Mesendoderm (in vitro differentiated cells): ENCODE results near the gene BCAS2.
"Not testable (repeated sequence)": the region's sequence is repeated elsewhere in the genome, so short reads cannot be mapped to it uniquely, and the experiment has no call there.

Experiments used
- DNase-seq: peaks from one replicate; pipeline ENCODE4 v3.0.0; 2013
- H2AK5ac ChIP-seq: 2 replicates; pipeline ENCODE4 v1.6.1; 2013; ENCODE audit warnings: low read length, inconsistent platforms
- H2BK120ac ChIP-seq: 2 replicates; pipeline ENCODE4 v1.6.1; 2013; ENCODE audit warnings: low read depth, mild to moderate bottlenecking, low read length, moderate library complexity, mixed read lengths
- H2BK15ac ChIP-seq: replicated peaks from 2 replicates; pipeline ENCODE4 v1.6.1; 2013; ENCODE audit warnings: low read depth, mild to moderate bottlenecking, moderate library complexity
- H2BK5ac ChIP-seq: 2 replicates; pipeline ENCODE4 v1.6.1; 2013; ENCODE audit warnings: low read length, inconsistent platforms
- H3K18ac ChIP-seq: 2 replicates; pipeline ENCODE4 v1.6.1; 2013; ENCODE audit warnings: mild to moderate bottlenecking, low read length, mixed read lengths
- H3K23ac ChIP-seq: one replicate; pipeline ENCODE4 v1.6.1; 2013; ENCODE audit warnings: low read length
- H3K27ac ChIP-seq: 2 replicates; pipeline ENCODE4 v1.5.1; 2013; ENCODE audit warnings: low read depth, mild to moderate bottlenecking, inconsistent platforms, low read length, moderate library complexity
- H3K27me3 ChIP-seq: 2 replicates; pipeline ENCODE4 v1.6.1; 2013; ENCODE audit warnings: low read length, control low read depth, mild to moderate bottlenecking, inconsistent platforms; ENCODE audit not compliant: insufficient read depth, poor library complexity
- H3K36me3 ChIP-seq: 2 replicates; pipeline ENCODE4 v1.6.1; 2013; ENCODE audit warnings: low read length, inconsistent platforms; ENCODE audit not compliant: control insufficient read depth, insufficient read depth
- H3K4ac ChIP-seq: one replicate; pipeline ENCODE4 v1.6.1; 2013; ENCODE audit warnings: low read depth, mild to moderate bottlenecking, low read length, moderate library complexity
- H3K4me1 ChIP-seq: 2 replicates; pipeline ENCODE4 v1.6.1; 2013; ENCODE audit warnings: low read depth, low read length, inconsistent platforms; ENCODE audit not compliant: control insufficient read depth
- H3K4me2 ChIP-seq: 2 replicates; pipeline ENCODE4 v1.6.1; 2013; ENCODE audit warnings: low read length
- H3K4me3 ChIP-seq: 2 replicates; pipeline ENCODE4 v1.5.1; 2013; ENCODE audit warnings: mild to moderate bottlenecking, low read length
- H3K56ac ChIP-seq: one replicate; pipeline ENCODE4 v1.6.1; 2013; ENCODE audit warnings: low read length
- H3K79me1 ChIP-seq: 2 replicates; pipeline ENCODE4 v1.6.1; 2013; ENCODE audit warnings: low read length, inconsistent platforms
- H3K79me2 ChIP-seq: 2 replicates; pipeline ENCODE4 v1.6.1; 2013; ENCODE audit warnings: mild to moderate bottlenecking, low read length; ENCODE audit not compliant: control insufficient read depth, insufficient read depth
- H3K9ac ChIP-seq: 2 replicates; pipeline ENCODE4 v1.6.1; 2013; ENCODE audit warnings: low read length, inconsistent platforms
- H4K5ac ChIP-seq: one replicate; pipeline ENCODE4 v1.6.1; 2013; ENCODE audit warnings: low read length
- H4K8ac ChIP-seq: one replicate; pipeline ENCODE4 v1.6.1; 2013; ENCODE audit warnings: low read depth, mild to moderate bottlenecking, control low read depth, low read length, moderate library complexity
- WGBS: extraction: QIAGEN DNeasy Blood & Tissue Kit; methylation state at CpG from one replicate; pipeline ENCODE4 v1.1.7; 2013; ENCODE audit warnings: low lambda C conversion rate, missing lambda C conversion rate; ENCODE audit not compliant: insufficient coverage; ENCODE audit errors: extremely low coverage; 5-methylcytosine and 5-hydroxymethylcytosine counted together

The BCAS2 gene

DNA sequence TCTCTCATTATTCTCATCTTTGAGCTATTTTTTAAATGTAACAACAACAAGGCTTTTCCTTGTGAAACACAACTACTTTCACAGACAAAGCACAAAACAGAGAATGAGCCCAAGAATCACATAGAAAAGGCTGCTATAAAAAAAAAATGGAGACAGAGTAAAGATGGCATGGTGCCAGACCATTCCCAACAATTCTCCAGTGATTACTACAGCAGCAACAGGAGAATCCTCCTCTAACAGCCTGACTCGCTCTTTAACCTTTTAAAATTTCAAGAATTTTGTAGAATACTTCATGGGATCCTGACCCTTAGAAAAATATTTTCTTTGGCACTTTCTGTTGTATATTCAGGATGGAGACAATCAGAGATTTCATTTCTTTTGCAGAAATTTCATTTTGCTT lies 3.8 kb upstream of the BCAS2 start:
- Histone ChIP-seq H3K9ac (no peak overlapping the region), H2AK5ac (no peak overlapping the region), H3K27ac (no peak overlapping the region), H3K4me2 (no peak overlapping the region), H2BK15ac (no peak overlapping the region), H4K8ac (no peak overlapping the region), H3K27me3 (no peaks in the 10 kb centered on the region), H3K79me2 (peaks cover 2% of the 10 kb centered on the region), H3K4me3 (no peak overlapping the region), H3K4ac (no peak overlapping the region), H3K79me1 (no peaks in the 10 kb centered on the region), H4K5ac (no peak overlapping the region), H3K36me3 (no peaks in the 10 kb centered on the region), H2BK120ac (no peak overlapping the region), H3K23ac (no peak overlapping the region), H3K56ac (no peak overlapping the region), H2BK5ac (no peak overlapping the region), H3K18ac (no peak overlapping the region), H3K4me1 (no peaks in the 10 kb centered on the region)
- no peak for DNase-seq
- no CpG with 5 or more reads among the region's 1 CpG for WGBS

DNA sequence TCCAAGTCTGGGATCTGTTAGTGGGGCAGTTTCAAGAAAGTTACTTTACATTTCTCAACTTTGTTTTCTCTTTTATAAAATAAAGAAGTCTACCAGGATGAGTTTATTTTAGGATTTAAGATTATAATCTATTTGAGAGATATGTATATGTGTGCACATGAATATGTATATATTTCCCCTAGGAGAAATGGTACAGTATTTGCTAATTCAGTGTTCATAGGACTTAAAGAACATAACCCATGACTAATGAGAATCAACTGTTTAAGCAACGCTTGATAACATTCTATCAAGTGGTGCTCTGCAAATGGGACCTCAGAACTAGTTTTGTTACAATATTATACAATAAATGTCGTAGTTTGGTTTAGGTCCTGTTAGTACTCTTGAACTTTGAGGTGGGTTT lies 7.0 kb downstream of the BCAS2 start:
- Histone ChIP-seq H3K56ac (no peak overlapping the region), H3K79me2 (no peaks in the 10 kb centered on the region), H2BK120ac (no peak overlapping the region), H3K18ac (no peak overlapping the region), H2BK5ac (no peak overlapping the region), H3K9ac (no peak overlapping the region), H4K8ac (no peak overlapping the region), H3K27me3 (no peaks in the 10 kb centered on the region), H3K36me3 (no peaks in the 10 kb centered on the region), H3K27ac (no peak overlapping the region), H4K5ac (no peak overlapping the region), H2BK15ac (no peak overlapping the region), H3K4me3 (no peak overlapping the region), H3K4me2 (no peak overlapping the region), H2AK5ac (no peak overlapping the region), H3K4me1 (no peaks in the 10 kb centered on the region), H3K79me1 (no peaks in the 10 kb centered on the region), H3K4ac (no peak overlapping the region), H3K23ac (no peak overlapping the region)
- no CpG with 5 or more reads among the region's 2 CpGs for WGBS
- DNase-seq: no peak

DNA sequence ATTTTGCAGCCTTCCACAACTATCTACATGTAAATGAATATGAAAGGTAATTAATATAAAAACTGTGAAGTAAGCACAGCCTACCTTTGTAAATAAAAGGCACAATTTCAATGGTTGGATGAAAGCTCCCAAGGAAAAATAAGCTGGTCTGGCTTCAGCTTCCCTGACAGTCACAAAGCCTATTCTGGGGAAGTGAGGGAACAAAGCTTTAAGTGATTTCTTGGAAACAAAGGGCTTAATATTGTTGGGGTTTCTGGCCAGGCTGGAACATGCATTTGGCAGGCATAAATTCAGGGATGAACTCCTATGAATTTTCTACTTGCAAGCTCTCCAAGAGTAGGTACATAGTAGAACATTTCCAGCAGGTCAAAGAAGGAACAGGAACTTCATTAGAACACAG lies 17.3 kb downstream of the BCAS2 start:
- Histone ChIP-seq H3K4me1 (no peaks in the 10 kb centered on the region), H3K27ac (no peak overlapping the region), H3K4me2 (no peak overlapping the region), H3K56ac (no peak overlapping the region), H2BK5ac (no peak overlapping the region), H3K27me3 (no peaks in the 10 kb centered on the region), H4K8ac (no peak overlapping the region), H3K79me1 (no peaks in the 10 kb centered on the region), H2BK120ac (no peak overlapping the region), H3K4ac (no peak overlapping the region), H3K36me3 (peaks cover 2% of the 10 kb centered on the region), H2BK15ac (no peak overlapping the region), H2AK5ac (no peak overlapping the region), H3K9ac (no peak overlapping the region), H3K18ac (no peak overlapping the region), H3K23ac (no peak overlapping the region), H3K79me2 (no peaks in the 10 kb centered on the region), H4K5ac (no peak overlapping the region), H3K4me3 (no peak overlapping the region)
- no peak for DNase-seq

DNA sequence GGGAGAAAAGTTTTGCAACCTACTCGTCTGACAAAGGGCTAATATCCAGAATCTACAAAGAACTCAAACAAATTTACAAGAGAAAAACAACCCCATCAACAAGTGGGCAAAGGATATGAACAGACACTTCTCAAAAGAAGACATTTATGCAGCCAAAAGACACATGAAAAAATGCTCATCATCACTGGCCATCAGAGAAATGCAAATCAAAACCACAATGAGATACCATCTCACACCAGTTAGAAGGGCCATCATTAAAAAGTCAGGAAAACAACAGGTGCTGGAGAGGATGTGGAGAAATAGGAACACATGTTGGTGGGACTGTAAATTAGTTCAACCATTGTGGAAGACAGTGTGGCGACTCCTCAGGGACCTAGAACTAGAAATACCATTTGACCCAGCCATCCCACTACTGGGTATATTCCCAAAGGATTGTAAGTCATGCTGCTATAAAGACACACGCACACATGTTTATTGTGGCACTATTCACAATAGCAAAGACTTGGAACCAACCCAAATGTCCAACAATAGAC lies 18.4 kb downstream of the BCAS2 start:
- not testable (repeated sequence) for H3K27ac ChIP-seq, H3K4ac ChIP-seq, H3K79me1 ChIP-seq, H3K9ac ChIP-seq, H3K4me2 ChIP-seq, H2AK5ac ChIP-seq, H3K27me3 ChIP-seq, H3K23ac ChIP-seq, H2BK120ac ChIP-seq, H3K4me3 ChIP-seq, H2BK5ac ChIP-seq, H3K4me1 ChIP-seq, H3K36me3 ChIP-seq, H2BK15ac ChIP-seq, H3K18ac ChIP-seq, DNase-seq, H3K56ac ChIP-seq, H4K8ac ChIP-seq, H4K5ac ChIP-seq, H3K79me2 ChIP-seq
- WGBS: no CpG with 5 or more reads among the region's 3 CpGs

DNA sequence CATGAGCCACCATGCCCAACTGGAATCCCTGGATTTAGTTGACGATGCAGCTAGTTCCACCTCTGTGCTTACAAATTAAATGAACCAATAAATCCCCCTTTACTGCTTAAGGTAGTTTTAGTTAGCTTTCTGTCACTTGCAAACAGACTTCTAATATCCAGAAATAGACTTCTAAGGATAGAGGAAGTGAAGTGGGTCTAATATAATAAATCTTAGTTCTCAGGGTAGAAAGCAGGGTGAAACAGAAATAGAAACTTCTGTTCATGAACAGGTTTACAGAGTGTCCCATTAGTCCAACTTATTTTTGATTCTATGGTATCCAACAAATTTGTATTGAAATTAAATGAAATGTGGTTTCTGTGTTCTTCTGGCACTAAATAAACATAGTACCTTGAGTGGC lies 20.1 kb downstream of the BCAS2 start:
- H2BK15ac ChIP-seq: no peak overlapping the region
- H2AK5ac ChIP-seq: no peak overlapping the region
- no peak for DNase-seq
- H4K8ac ChIP-seq: no peak overlapping the region
- no peaks in the 10 kb centered on the region for H3K79me1 ChIP-seq
- no peak overlapping the region for H3K4me3 ChIP-seq
- H3K9ac ChIP-seq: no peak overlapping the region
- no peaks in the 10 kb centered on the region for H3K79me2 ChIP-seq
- H3K18ac ChIP-seq: no peak overlapping the region
- H3K4me2 ChIP-seq: no peak overlapping the region
- H3K27ac ChIP-seq: no peak overlapping the region
- no peaks in the 10 kb centered on the region for H3K27me3 ChIP-seq
- H3K23ac ChIP-seq: no peak overlapping the region
- no peak overlapping the region for H2BK120ac ChIP-seq
- no peaks in the 10 kb centered on the region for H3K4me1 ChIP-seq
- H3K36me3 ChIP-seq: peaks cover 2% of the 10 kb centered on the region
- no peak overlapping the region for H2BK5ac ChIP-seq
- H3K4ac ChIP-seq: no peak overlapping the region
- no peak overlapping the region for H3K56ac ChIP-seq
- no peak overlapping the region for H4K5ac ChIP-seq
- WGBS: no CpG with 5 or more reads among the region's 1 CpG

DNA sequence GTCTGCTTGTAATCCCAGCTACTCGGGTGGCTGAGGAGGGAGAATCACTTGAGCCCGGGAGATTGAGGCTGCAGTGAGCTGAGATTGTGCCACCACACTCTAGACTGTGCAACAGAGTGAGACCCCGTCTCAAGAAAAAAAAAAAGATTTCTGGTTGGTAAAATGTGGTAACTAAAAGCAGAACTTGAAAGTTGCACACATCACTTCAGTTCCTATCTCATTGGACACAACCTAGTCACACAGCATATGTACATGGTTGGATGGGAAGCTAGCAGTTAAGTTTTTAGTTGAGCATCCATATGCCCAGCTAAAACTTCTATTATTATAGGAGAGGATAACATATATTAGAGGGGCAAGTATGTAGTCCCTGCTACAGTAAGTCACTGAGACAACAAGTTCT lies 22.1 kb downstream of the BCAS2 start:
- Histone ChIP-seq H3K4me1 (no peaks in the 10 kb centered on the region), H3K23ac (no peak overlapping the region), H3K9ac (no peak overlapping the region), H3K27ac (no peak overlapping the region), H4K5ac (no peak overlapping the region), H2BK15ac (no peak overlapping the region), H3K4ac (no peak overlapping the region), H3K27me3 (no peaks in the 10 kb centered on the region), H2BK120ac (no peak overlapping the region), H2BK5ac (no peak overlapping the region), H2AK5ac (no peak overlapping the region), H3K18ac (no peak overlapping the region), H3K4me2 (no peak overlapping the region), H3K56ac (no peak overlapping the region), H3K4me3 (no peak overlapping the region), H3K36me3 (no peaks in the 10 kb centered on the region), H3K79me1 (no peaks in the 10 kb centered on the region), H4K8ac (no peak overlapping the region), H3K79me2 (no peaks in the 10 kb centered on the region)
- no CpG with 5 or more reads among the region's 3 CpGs for WGBS
- DNase-seq: no peak
